Heart right ventricle (tissue), 16 donors: ENCODE results near the gene ADAT2. TPM values are rescaled to one million over a fixed set of nuclear protein-coding genes. Genes with fewer than 3 reads are reported as not detected.

Source experiments
- ATAC-seq, 8 donors: fragments of 200-7000 bp; cut with Tn5 transposase; one replicate each; pipeline ENCODE4 v1.9.1; 2020; ENCODE audit warnings: mild to moderate bottlenecking in 8 of 8, moderate library complexity in 8 of 8, moderate number of reproducible peaks in 1 of 8
- DNase-seq, 2 donors: peaks; one replicate each; pipeline ENCODE4 v3.0.0-alpha.2; 2020
- H3K27ac ChIP-seq, 10 donors: fragments of 200-600 bp; sonication (generic) in 2 of 10; one replicate each; pipeline versions ENCODE4 v1.5.0 to v1.8.0; 2020 to 2022; ENCODE audit warnings: mild to moderate bottlenecking in 3 of 10
- H3K27me3 ChIP-seq, 7 donors: fragments of 200-600 bp; one replicate each; pipeline ENCODE4 v1.8.0; 2021 to 2022; ENCODE audit warnings: mild to moderate bottlenecking in 2 of 7
- H3K36me3 ChIP-seq, 9 donors: fragments of 200-600 bp; sonication (generic) in 1 of 9; one replicate each; pipeline versions ENCODE4 v1.5.0 to v1.8.0; 2020 to 2022; ENCODE audit warnings: mild to moderate bottlenecking in 2 of 9
- H3K4me1 ChIP-seq, 9 donors: fragments of 200-600 bp; sonication (generic) in 1 of 9; one replicate each; pipeline versions ENCODE4 v1.5.0 to v1.8.0; 2020 to 2022; ENCODE audit warnings: mild to moderate bottlenecking in 4 of 9
- H3K4me3 ChIP-seq, 10 donors: fragments of 200-600 bp; sonication (generic) in 2 of 10; one replicate each; pipeline versions ENCODE4 v1.5.0 to v1.8.0; 2020 to 2022; ENCODE audit warnings: mild to moderate bottlenecking in 7 of 10, moderate library complexity in 2 of 10
- H3K9me3 ChIP-seq, 11 donors: fragments of 200-600 bp in 10 of 11; sonication (generic) in 2 of 11; one replicate each; pipeline versions ENCODE4 v1.5.0 to v1.8.0; 2013 to 2022; ENCODE audit warnings: mild to moderate bottlenecking in 2 of 11, control low read depth in 1 of 11, moderate library complexity in 1 of 11
- WGBS, 2 donors: extraction: QIAGEN DNeasy Blood & Tissue Kit; methylation state at CpG; one replicate each; pipeline ENCODE4 v1.1.7; 2013; ENCODE audit warnings: inconsistent platforms in 1 of 2; 5-methylcytosine and 5-hydroxymethylcytosine counted together
- intact Hi-C, 10 donors: fragments of 100-400 bp; cut with DNase I; formaldehyde crosslinking; loops; one replicate each; pipeline versions ENCODE4 v1.11.1 to v1.14.2; 2022
- long read RNA-seq, 3 donors: library from polyadenylated mRNA; unstranded; transcript quantifications; one replicate each; pipeline ENCODE4 v2.0.0, GENCODE V29; 2020 to 2021
- polyA plus RNA-seq, 2 donors: library from polyadenylated mRNA; stranded (reverse); fragments of 200-250 nt; gene quantifications; one replicate each; pipeline ENCODE4 v1.2.3, GENCODE V29; 2013
- total RNA-seq, 10 donors: library from RNA; stranded (reverse); fragmentation: NEBNext Ultra II Directional in 3 of 10; extraction: Animal tissue kit (Norgen Biotek cat#: 25700) in 3 of 10; gene quantifications; one replicate each; pipeline versions ENCODE4 v1.2.1 to v1.2.4, GENCODE V29; 2021 to 2023
- TF ChIP-seq, protein P1 (sequence below), 9 donors: fragments of 200-600 bp; sonication (generic) in 2 of 9; IDR thresholded peaks; one replicate each; pipeline versions ENCODE4 v1.5.0 to v1.8.0; 2021 to 2022; ENCODE audit warnings: antibody characterized with exemption in 9 of 9, mild to moderate bottlenecking in 5 of 9, moderate library complexity in 1 of 9
- donor health status: Arrhythmogenic right ventricular cardiomyopathy.
- donor health status: ischemic (EF 13 %, LVEDD 7.1; RV severe dilation, severe dysfunction).
- donor health status: healthy with polysubstance abuse.
- donor health status: DM: no; HTN: yes; CAD: no.
- donor health status: DM: no; HTN: no; CAD: no.
- donor health status: ischemic (EF 25% LVEDD 6.9; RV normal size, moderate dysfunction).
- donor health status: ischemic (EF 25% LVEDD 5.7; RV mildly dilated, moderate dysfunction).
- donor health status: healthy.
- donor health status: DM: yes; HTN: yes; CAD: no.
- donor health status: Ischemic cardiomyopathy.
- donor health status: ischemic (EF 35%, LVEDD 5.7; RV mildly dilated, moderate dysfunction).
- donor health status: nonischemic (EF 11% LVEDD 7.7; RV severe dilation, severe dysfunction).
- donor health status: DM: yes; HTN: yes; CAD: no.
- donor health status: PGD.
- donor health status: ischemic (EF 29% LVEDD 5.4; RV normal size, mild dysfunction).
- donor health status: nonischemic (EF 23%, LVEDD 6.1; RV moderate dilation, normal function).

Gene ADAT2
- total RNA-seq (1 to 10 TPM in 8 of 10 donors, under 1 TPM in 2; 0.98 to 2.5 (median 1.3) TPM), polyA plus RNA-seq (1 to 10 TPM; 1.7 to 4.3 TPM)
- long read RNA-seq, donor 1, partial matches to known transcripts: 0 of 2 reads
- long read RNA-seq, donor 1, other reads (novel, unspliced or antisense): 2 of 2 reads
- long read RNA-seq, donor 2: 0 reads
- long read RNA-seq, donor 3, full-length matches to known transcripts: 7 of 10 reads
- long read RNA-seq, donor 3, partial matches to known transcripts: 0 of 10 reads
- long read RNA-seq, donor 3, other reads (novel, unspliced or antisense): 3 of 10 reads

DNA sequence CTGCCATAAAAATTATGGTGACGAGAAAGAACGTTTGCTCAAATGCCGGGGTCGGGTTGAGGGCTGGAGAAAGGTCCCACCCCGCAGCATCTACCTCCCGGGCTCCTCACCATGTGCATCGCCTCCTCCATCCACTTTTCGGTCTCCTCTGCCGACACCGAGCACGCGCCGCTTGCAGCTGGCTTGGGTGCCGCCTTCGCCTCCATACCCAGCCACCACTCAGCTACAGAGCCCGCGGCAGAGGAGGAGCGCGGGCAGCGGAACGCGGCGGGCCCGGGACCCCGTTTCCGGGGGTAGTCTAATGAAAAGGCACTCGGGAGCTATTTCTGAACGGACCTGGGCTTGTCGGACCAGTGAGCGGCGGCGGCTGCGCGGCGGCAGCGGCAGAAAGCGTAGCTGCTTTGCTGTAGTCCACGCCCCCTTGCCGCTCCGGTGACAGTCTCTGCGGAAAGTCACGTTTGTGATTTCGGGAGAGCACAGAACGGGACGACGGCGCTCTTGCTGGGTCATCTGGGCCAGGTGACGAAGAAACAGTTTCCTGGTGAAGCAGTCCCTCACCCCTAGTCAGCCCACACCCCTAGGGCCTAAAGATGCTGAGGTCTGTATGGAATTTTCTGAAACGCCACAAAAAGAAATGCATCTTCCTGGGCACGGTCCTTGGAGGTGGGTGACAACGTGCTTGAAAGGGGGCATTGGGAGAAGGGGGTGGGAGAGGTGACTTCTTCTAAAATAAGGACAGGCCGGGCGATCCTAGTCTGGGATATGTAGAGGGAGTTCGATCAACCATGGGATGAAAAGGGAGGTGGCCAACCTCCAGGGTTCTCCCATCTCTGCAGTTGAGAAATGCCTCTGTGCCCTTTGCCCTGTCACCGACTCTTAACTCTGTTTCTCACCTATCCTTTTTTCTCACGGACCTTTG lies at the start of gene ADAT2, which contains the start of gene PEX3:
Gene ADAT2 (minus strand): TSS at position 243 of the 919 bp plus-strand sequence. CDS start 37 bp downstream, at position 206.
Gene PEX3 (plus strand): TSS at position 353 of the 919 bp plus-strand sequence. CDS start 238 bp downstream, at position 591.
- Histone ChIP-seq H3K4me1 (peaks cover 3 to 29% (median 22%) of the 10 kb centered on the region in 9 donors), H3K4me3 (peak within 1 kb of the TSS; percentile 54 to 86 (median 70)), H3K36me3 (peaks cover 0 to 12% (median 0%) of the 10 kb centered on the region in 9 donors), H3K27ac (peak within 1 kb of the TSS in 9 of 10 donors; percentile 57 to 85 (median 78)), H3K27me3 (no peaks in the 10 kb centered on the region), H3K9me3 (no peaks in the 10 kb centered on the region)
- TF ChIP-seq, protein P1, sequence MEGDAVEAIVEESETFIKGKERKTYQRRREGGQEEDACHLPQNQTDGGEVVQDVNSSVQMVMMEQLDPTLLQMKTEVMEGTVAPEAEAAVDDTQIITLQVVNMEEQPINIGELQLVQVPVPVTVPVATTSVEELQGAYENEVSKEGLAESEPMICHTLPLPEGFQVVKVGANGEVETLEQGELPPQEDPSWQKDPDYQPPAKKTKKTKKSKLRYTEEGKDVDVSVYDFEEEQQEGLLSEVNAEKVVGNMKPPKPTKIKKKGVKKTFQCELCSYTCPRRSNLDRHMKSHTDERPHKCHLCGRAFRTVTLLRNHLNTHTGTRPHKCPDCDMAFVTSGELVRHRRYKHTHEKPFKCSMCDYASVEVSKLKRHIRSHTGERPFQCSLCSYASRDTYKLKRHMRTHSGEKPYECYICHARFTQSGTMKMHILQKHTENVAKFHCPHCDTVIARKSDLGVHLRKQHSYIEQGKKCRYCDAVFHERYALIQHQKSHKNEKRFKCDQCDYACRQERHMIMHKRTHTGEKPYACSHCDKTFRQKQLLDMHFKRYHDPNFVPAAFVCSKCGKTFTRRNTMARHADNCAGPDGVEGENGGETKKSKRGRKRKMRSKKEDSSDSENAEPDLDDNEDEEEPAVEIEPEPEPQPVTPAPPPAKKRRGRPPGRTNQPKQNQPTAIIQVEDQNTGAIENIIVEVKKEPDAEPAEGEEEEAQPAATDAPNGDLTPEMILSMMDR (IDR thresholded peaks at IDR 0.05): peak in 1 of 9 donors; percentile 3
- intact Hi-C loops: no loop called here
- ATAC-seq (peak; percentile 97 to 100 (median 99)), DNase-seq (peak; percentile 88 to 91)
- WGBS, 2 donors: 0% methylated on average over 54 to 56 of the region's 56 CpGs

DNA sequence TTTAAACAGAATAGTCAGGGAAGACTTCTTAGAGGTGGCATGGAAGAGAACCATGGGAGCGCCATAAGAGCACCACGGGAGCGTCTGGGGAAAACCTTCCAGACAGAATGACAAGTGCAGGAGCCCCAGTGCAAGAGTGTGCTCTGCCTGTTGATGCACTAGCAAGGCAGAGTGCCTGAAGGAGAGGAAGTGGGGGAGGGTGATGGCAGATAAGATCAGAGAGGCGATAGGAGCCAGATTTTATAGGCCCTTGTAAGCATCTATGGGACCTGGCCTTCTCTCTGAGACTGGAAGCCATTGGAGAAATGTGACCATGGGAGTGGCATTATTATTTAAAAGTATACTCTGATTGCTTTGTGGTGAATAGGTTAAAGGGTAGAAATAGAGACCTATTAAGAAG lies 47.9 kb upstream of the ADAT2 start:
- no peak for ATAC-seq
- Histone ChIP-seq H3K36me3 (peaks cover 0 to 99% (median 33%) of the 10 kb centered on the region in 9 donors), H3K4me1 (no peaks in the 10 kb centered on the region), H3K9me3 (no peaks in the 10 kb centered on the region), H3K27me3 (no peaks in the 10 kb centered on the region), H3K4me3 (no peak overlapping the region), H3K27ac (no peak overlapping the region)
- WGBS, 2 donors: 83 to 87% methylated on average over 4 of the region's 4 CpGs
- TF ChIP-seq, protein P1 (IDR thresholded peaks at IDR 0.05): no peak
- no peak for DNase-seq
- intact Hi-C loops: no loop called here

DNA sequence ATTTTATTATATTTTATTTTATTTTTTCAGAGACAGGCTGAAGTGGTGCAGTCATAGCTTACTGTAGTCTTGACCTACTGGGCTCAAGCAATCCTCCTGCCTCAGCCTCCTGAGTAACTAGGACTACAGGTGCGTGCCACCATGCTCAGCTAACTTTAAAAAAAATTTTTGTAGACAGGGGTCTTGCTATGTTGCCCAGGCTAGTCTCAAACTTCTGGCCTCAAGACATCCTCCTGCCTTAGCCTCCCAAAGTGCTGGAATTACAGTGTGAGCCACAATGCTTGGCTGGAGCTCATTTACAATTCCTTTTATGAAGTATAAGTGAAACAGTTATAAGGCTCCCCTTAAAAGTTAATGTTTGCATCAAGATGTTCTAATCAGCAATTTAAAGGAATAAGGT lies 46.5 kb upstream of the ADAT2 start:
- WGBS, 2 donors: 98 to 100% methylated on average over 1 of the region's 1 CpG
- intact Hi-C loops: no loop called here

More for the DNA sequence above, 46.5 kb upstream of the ADAT2 start:
- Histone ChIP-seq H3K9me3 (no peaks in the 10 kb centered on the region), H3K4me1 (no peaks in the 10 kb centered on the region), H3K27ac (no peak overlapping the region), H3K27me3 (no peaks in the 10 kb centered on the region), H3K36me3 (peaks cover 0 to 94% (median 33%) of the 10 kb centered on the region in 9 donors), H3K4me3 (no peak overlapping the region)
- DNase-seq: no peak
- no peak for ATAC-seq
- TF ChIP-seq, protein P1 (IDR thresholded peaks at IDR 0.05): no peak
